Spleen (tissue), 11 donors: ENCODE data around the gene SORCS3. TPM values are rescaled to one million over a fixed set of nuclear protein-coding genes. Genes with fewer than 3 reads are reported as not detected.

Experiments
- DNase-seq: peaks from one replicate; pipeline ENCODE4 v3.0.0-alpha.2; 2020
- H3K27ac ChIP-seq, 8 donors: fragments of 200-600 bp; sonication (generic) in 7 of 8; 1 replicate in 4 of 8; 2 replicates in 4 of 8; pipeline versions ENCODE4 v1.5.0 to v1.8.0; 2016 to 2021; ENCODE audit warnings: inconsistent platforms in 4 of 8, mild to moderate bottlenecking in 4 of 8, moderate library complexity in 1 of 8
- H3K27me3 ChIP-seq, 7 donors: fragments of 200-600 bp; sonication (generic) in 6 of 7; replicated peaks in 1 of 7; 1 replicate in 4 of 7; 2 replicates in 3 of 7; pipeline versions ENCODE4 v1.5.0 to v1.8.0; 2016 to 2021; ENCODE audit warnings: inconsistent platforms in 3 of 7, mild to moderate bottlenecking in 1 of 7
- H3K36me3 ChIP-seq, 6 donors: fragments of 200-600 bp; sonication (generic) in 5 of 6; 1 replicate in 4 of 6; 2 replicates in 2 of 6; pipeline versions ENCODE4 v1.5.0 to v1.8.0; 2016 to 2021; ENCODE audit warnings: inconsistent platforms in 2 of 6
- H3K4me1 ChIP-seq, 6 donors: fragments of 200-600 bp; sonication (generic) in 5 of 6; 1 replicate in 3 of 6; 2 replicates in 3 of 6; pipeline versions ENCODE4 v1.5.0 to v1.8.0; 2016 to 2021; ENCODE audit warnings: inconsistent platforms in 3 of 6
- H3K4me3 ChIP-seq, 8 donors: fragments of 200-600 bp; sonication (generic) in 7 of 8; 1 replicate in 4 of 8; 2 replicates in 4 of 8; pipeline versions ENCODE4 v1.5.0 to v1.8.0; 2016 to 2021; ENCODE audit warnings: inconsistent platforms in 4 of 8, mild to moderate bottlenecking in 4 of 8, moderate library complexity in 2 of 8
- H3K9me3 ChIP-seq, 8 donors: fragments of 200-600 bp; sonication (generic) in 7 of 8; 1 replicate in 4 of 8; 2 replicates in 4 of 8; pipeline versions ENCODE4 v1.5.0 to v1.8.0; 2016 to 2021; ENCODE audit warnings: inconsistent platforms in 4 of 8
- CTCF ChIP-seq, 11 experiments: fragments of 200-600 bp in 7 of 11; fragments of 450-650 bp in 4 of 11; sonication (generic) in 4 of 11; IDR thresholded peaks in 8 of 11; conservative IDR thresholded peaks in 3 of 11; 1 replicate in 7 of 11; 2 replicates in 4 of 11; pipeline versions ENCODE4 v1.4.0 to v1.8.0; 2016 to 2021; ENCODE audit warnings: antibody characterized with exemption in 11 of 11, inconsistent platforms in 4 of 11, mild to moderate bottlenecking in 1 of 11
- POLR2A ChIP-seq, 3 donors: fragments of 450-650 bp; IDR thresholded peaks; one replicate each; pipeline ENCODE4 v1.5.1; 2017; ENCODE audit warnings: antibody characterized with exemption in 3 of 3, mild to moderate bottlenecking in 1 of 3
- POLR2AphosphoS5 ChIP-seq, 3 donors: sonication (generic); formaldehyde crosslinking; IDR thresholded peaks; one replicate each; pipeline ENCODE4 v1.5.1; 2017; ENCODE audit warnings: antibody characterized with exemption in 3 of 3
- WGBS, 5 donors: extraction: QIAGEN DNeasy Blood & Tissue Kit in 3 of 5; methylation state at CpG; one replicate each; pipeline versions ENCODE4 v1.1.5 to v1.1.7; 2013 to 2018; 5-methylcytosine and 5-hydroxymethylcytosine counted together
- intact Hi-C: fragments of 100-400 bp; cut with DNase I; formaldehyde crosslinking; loops from one replicate; pipeline ENCODE4 v1.15.0; 2023; ENCODE audit warnings: low total_unique reads
- polyA plus RNA-seq, 3 donors: library from polyadenylated mRNA; stranded (reverse); fragments of 200-250 nt; gene quantifications; one replicate each; pipeline ENCODE4 v1.2.1, GENCODE V29; 2013
- total RNA-seq, 7 donors: library from RNA; depleted of rRNA in 3 of 7; stranded (reverse); fragments of >200 nt in 3 of 7; fragmentation: NEBNext Ultra II Directional in 4 of 7; extraction: Animal tissue kit (Norgen Biotek cat#: 25700) in 4 of 7; gene quantifications; one replicate each; pipeline versions ENCODE4 v1.1.0 to v1.2.1, GENCODE V29; 2016 to 2021
- donor health status: healthy with polysubstance abuse.
- donor health status: DM: no; HTN: no; CAD: no; lungs with moderate emphysema.
- donor health status: DM: no; HTN: no; CAD: no.
- donor health status: Bipolar disorder and iron deficiency.
- donor health status: healthy.
- donor health status: DM: no; HTN: no; CAD: no.
- donor health status: DM: yes; HTN: yes; CAD: no.

SORCS3 gene
- total and polyA plus RNA-seq, 10 donors = 0.03 to 0.06 TPM; not detected in 8

GRCh38 chr10:105252911-105253310 is 611.8 kb downstream of the SORCS3 start:
- Histone ChIP-seq H3K27me3 (no peaks in the 10 kb centered on the region), H3K36me3 (no peaks in the 10 kb centered on the region), H3K9me3 (no peaks in the 10 kb centered on the region), H3K27ac (no peak overlapping the region), H3K4me1 (no peaks in the 10 kb centered on the region), H3K4me3 (no peak overlapping the region)
- TF ChIP-seq POLR2AphosphoS5 (IDR thresholded peaks at IDR 0.05) = no peak
- no peak for TF ChIP-seq CTCF (IDR thresholded peaks at IDR 0.05 in 8 of 11, conservative IDR thresholded peaks at IDR 0.05 in 3 of 11)
- TF ChIP-seq POLR2A (IDR thresholded peaks at IDR 0.05) = no peak
- no peak for DNase-seq
- intact Hi-C loops = no loop called here

DNA sequence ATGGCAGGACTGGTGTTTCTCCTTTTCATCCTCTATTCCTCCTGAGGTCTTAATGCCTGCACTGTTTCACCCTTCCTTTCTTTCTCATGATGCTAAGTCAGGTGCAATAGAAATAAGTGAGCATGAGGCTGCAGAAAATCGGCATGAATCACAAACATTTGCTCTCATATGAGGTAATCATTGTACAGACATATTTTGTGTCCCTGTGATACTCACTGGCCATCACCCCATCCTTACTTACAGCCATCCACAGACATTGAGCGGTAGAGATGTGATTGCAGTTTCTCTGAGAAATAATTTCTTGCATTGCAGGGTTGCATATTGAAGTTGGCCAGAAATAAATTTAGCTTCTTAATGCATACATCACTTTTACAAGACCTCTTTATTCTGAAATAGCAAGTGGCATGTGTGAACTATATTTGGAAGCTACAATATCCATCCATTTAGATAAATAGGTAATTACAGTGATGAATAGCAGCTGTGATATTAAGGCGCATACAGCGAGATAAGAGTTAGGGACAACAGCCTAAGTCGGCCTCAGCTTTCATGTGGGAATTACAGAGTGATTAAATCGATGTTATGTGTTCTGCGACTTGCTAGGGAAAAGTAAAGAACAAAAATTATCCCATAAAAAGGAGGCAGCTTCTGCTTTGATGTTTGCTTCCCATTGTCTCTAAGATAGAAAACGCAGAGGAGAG is 612.6 kb downstream of the SORCS3 start:
- Histone ChIP-seq H3K36me3 (no peaks in the 10 kb centered on the region), H3K4me3 (no peak overlapping the region), H3K4me1 (no peaks in the 10 kb centered on the region), H3K9me3 (no peaks in the 10 kb centered on the region), H3K27ac (no peak overlapping the region), H3K27me3 (no peaks in the 10 kb centered on the region)
- no peak for DNase-seq
- no peak for TF ChIP-seq POLR2A (IDR thresholded peaks at IDR 0.05)
- TF ChIP-seq CTCF (IDR thresholded peaks at IDR 0.05 in 8 of 11, conservative IDR thresholded peaks at IDR 0.05 in 3 of 11) = no peak
- TF ChIP-seq POLR2AphosphoS5 (IDR thresholded peaks at IDR 0.05) = no peak
- intact Hi-C loops = no loop called here
- WGBS, 5 donors = 65 to 81% (median 75%) methylated on average over 8 of the region's 8 CpGs

GRCh38 chr10:105258036-105258673 is 617.1 kb downstream of the SORCS3 start:
- 64 to 84% (median 79%) methylated on average over 3 of the region's 3 CpGs for WGBS, 5 donors
- Histone ChIP-seq H3K36me3 (no peaks in the 10 kb centered on the region), H3K27me3 (no peaks in the 10 kb centered on the region), H3K4me3 (no peak overlapping the region), H3K4me1 (no peaks in the 10 kb centered on the region), H3K9me3 (no peaks in the 10 kb centered on the region), H3K27ac (no peak overlapping the region)
- DNase-seq = no peak
- TF ChIP-seq POLR2A (IDR thresholded peaks at IDR 0.05) = no peak
- TF ChIP-seq POLR2AphosphoS5 (IDR thresholded peaks at IDR 0.05) = no peak
- no peak for TF ChIP-seq CTCF (IDR thresholded peaks at IDR 0.05 in 8 of 11, conservative IDR thresholded peaks at IDR 0.05 in 3 of 11)
- intact Hi-C loops = no loop called here

DNA sequence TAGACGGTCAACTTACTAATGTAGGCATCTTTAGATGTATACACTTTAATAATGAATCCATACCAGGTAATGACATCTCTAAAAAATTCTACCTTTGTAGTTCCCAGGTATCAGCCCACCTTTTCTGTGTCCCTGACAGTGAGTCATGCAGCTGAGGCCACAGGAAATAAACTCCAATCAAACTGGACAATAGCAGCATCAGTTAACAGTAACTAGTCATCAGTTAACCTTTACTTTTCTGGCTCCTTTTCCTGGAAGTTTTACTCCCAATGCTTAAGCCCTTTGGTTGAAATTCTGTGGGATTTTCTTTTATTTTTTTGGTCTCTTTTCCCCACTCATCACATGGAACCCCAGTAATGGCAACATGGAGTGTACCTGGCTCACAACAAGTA is 617.6 kb downstream of the SORCS3 start:
- 75 to 89% (median 75%) methylated on average over 1 of the region's 1 CpG for WGBS, 5 donors
- Histone ChIP-seq H3K9me3 (no peaks in the 10 kb centered on the region), H3K27me3 (no peaks in the 10 kb centered on the region), H3K4me1 (no peaks in the 10 kb centered on the region), H3K27ac (no peak overlapping the region), H3K36me3 (no peaks in the 10 kb centered on the region), H3K4me3 (no peak overlapping the region)
- DNase-seq = no peak
- TF ChIP-seq CTCF (IDR thresholded peaks at IDR 0.05 in 8 of 11, conservative IDR thresholded peaks at IDR 0.05 in 3 of 11) = no peak
- TF ChIP-seq POLR2A (IDR thresholded peaks at IDR 0.05) = no peak
- no peak for TF ChIP-seq POLR2AphosphoS5 (IDR thresholded peaks at IDR 0.05)
- intact Hi-C loops = no loop called here
